Measurements from ENCODE around the gene P2RY11.

DNA sequence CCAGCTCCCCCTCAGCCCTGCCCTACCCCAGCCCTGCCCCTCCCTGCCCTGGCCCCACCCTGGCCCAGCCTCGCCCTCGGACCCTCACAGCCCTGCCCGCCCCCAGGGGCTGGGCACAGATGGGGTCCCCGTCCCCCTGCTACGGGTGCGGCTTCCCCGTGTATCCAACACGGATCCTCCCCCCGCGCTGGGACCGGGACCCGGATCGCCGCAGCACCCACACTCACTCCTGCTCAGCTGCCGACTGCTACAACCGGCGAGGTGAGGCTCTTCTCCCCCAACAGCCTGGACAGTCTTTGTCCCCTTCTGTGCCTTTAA lies 20.2 kb upstream of the P2RY11 start:
- TF ChIP-seq, protein P1, sequence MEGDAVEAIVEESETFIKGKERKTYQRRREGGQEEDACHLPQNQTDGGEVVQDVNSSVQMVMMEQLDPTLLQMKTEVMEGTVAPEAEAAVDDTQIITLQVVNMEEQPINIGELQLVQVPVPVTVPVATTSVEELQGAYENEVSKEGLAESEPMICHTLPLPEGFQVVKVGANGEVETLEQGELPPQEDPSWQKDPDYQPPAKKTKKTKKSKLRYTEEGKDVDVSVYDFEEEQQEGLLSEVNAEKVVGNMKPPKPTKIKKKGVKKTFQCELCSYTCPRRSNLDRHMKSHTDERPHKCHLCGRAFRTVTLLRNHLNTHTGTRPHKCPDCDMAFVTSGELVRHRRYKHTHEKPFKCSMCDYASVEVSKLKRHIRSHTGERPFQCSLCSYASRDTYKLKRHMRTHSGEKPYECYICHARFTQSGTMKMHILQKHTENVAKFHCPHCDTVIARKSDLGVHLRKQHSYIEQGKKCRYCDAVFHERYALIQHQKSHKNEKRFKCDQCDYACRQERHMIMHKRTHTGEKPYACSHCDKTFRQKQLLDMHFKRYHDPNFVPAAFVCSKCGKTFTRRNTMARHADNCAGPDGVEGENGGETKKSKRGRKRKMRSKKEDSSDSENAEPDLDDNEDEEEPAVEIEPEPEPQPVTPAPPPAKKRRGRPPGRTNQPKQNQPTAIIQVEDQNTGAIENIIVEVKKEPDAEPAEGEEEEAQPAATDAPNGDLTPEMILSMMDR (IDR thresholded peaks at IDR 0.05; ENCODE audit: insufficient read depth, low read depth, low read length), result no peak
- no peak for TF ChIP-seq EZH2 (IDR thresholded peaks at IDR 0.05; ENCODE audit: insufficient read depth, low read length)

All from astrocyte (in vitro differentiated cells and primary cell).